Kidney (tissue), 14 donors: ENCODE data around the gene CARD9. TPM values are rescaled to one million over a fixed set of nuclear protein-coding genes. Genes with fewer than 3 reads are reported as not detected.

Experiments used
- DNase-seq, 5 donors: peaks; one replicate each; pipeline ENCODE4 v3.0.0-alpha.2; 2013 to 2020
- FAIRE-seq: peaks from 2 replicates; lab custom pipeline; 2012; peaks lifted over from hg19 to GRCh38; lab: Jason Lieb, UNC
- H3K27ac ChIP-seq, 2 donors: one replicate each; pipeline ENCODE4 v1.7.0; 2013; ENCODE audit warnings: low read depth in 2 of 2, low read length in 2 of 2, inconsistent platforms in 1 of 2
- H3K27me3 ChIP-seq: one replicate; pipeline ENCODE4 v1.7.1; 2013; ENCODE audit warnings: low read length, inconsistent platforms; ENCODE audit not compliant: control insufficient read depth, insufficient read depth
- H3K36me3 ChIP-seq, 3 donors: one replicate each; pipeline versions ENCODE4 v1.7.0 to v1.7.1; 2013; ENCODE audit warnings: low read length in 3 of 3, control low read depth in 1 of 3, inconsistent platforms in 1 of 3; ENCODE audit not compliant: insufficient read depth in 3 of 3, control insufficient read depth in 2 of 3
- H3K4me1 ChIP-seq, 3 donors: one replicate each; pipeline versions ENCODE4 v1.7.0 to v1.7.1; 2013; ENCODE audit warnings: low read length in 3 of 3, inconsistent platforms in 1 of 3, low read depth in 1 of 3; ENCODE audit not compliant: control insufficient read depth in 2 of 3, insufficient read depth in 2 of 3
- H3K4me3 ChIP-seq, 3 donors: one replicate each; pipeline versions ENCODE4 v1.7.0 to v1.8.1; 2013; ENCODE audit warnings: low read length in 3 of 3, control low read depth in 1 of 3, inconsistent platforms in 1 of 3
- H3K9ac ChIP-seq, 3 donors: one replicate each; pipeline versions ENCODE4 v1.7.0 to v1.7.1; 2013; ENCODE audit warnings: low read length in 3 of 3, control low read depth in 1 of 3, inconsistent platforms in 1 of 3
- H3K9me3 ChIP-seq, 3 donors: one replicate each; pipeline versions ENCODE4 v1.7.0 to v1.7.1; 2013; ENCODE audit warnings: low read length in 3 of 3, control low read depth in 1 of 3, inconsistent platforms in 1 of 3; ENCODE audit not compliant: control insufficient read depth in 2 of 3, insufficient read depth in 1 of 3
- intact Hi-C: fragments of 100-400 bp; cut with DNase I; formaldehyde crosslinking; loops from one replicate; pipeline ENCODE4 v1.11.1; 2022
- polyA plus RNA-seq: library from polyadenylated mRNA; stranded (reverse); fragments of 350-450 nt; fragmentation: Illumina TruSeq; extraction: RNeasy Lipid Tissue Mini Kit (QIAGEN cat#74804); gene quantifications from one replicate; pipeline ENCODE4 v1.2.3, GENCODE V29; 2014; ENCODE audit warnings: low read depth, low replicate concordance; ENCODE audit not compliant: insufficient read depth
- total RNA-seq: library from RNA; stranded (reverse); fragmentation: NEBNext Ultra II Directional; extraction: Animal tissue kit (Norgen Biotek cat#: 25700); gene quantifications from one replicate; pipeline ENCODE4 v1.2.1, GENCODE V29; 2021
- TF ChIP-seq, protein P1 (sequence below): IDR thresholded peaks from 3 replicates; pipeline ENCODE4 v1.5.1; 2012; ENCODE audit warnings: mild to moderate bottlenecking, moderate library complexity, borderline replicate concordance; ENCODE audit not compliant: insufficient read depth; ENCODE audit errors: extremely low read depth
- donor health status: control.
- donor health status: control.
- donor health status: control.
- donor health status: control.
- donor health status: control.
- donor health status: DM: yes; HTN: yes; CAD: no.
- donor health status: Normal renal cell carcinoma (clear cell type).

The CARD9 gene
- total and polyA plus RNA-seq, 2 donors from 2014 or later, result 1.5 to 7.0 TPM

- no peaks in the 10 kb centered on the region for H3K4me1 ChIP-seq
- intact Hi-C loops, result no loop called here
Observed at GRCh38 chr9:136387217-136387616, 13.7 kb upstream of the CARD9 start.

DNA sequence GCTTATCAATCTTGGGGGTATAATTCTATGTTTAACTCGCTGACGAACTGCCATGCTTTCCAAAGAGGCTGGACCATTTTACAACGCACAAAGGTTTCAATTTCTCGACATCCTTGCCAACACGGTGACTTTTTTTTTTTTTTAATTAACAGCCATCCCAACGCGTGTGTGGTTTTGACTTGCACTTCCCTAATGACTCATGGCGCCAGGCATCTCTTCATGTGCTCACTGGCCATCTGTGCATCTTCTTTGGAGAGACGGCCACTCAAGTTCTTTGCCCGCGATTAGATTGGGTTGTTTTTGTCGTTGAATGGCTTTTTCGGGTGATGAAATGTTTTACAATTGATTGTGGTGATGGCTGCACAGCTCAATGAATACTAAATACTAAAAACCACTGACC, 12.5 kb upstream of the CARD9 start:
- H3K4me1 ChIP-seq, result no peaks in the 10 kb centered on the region
- TF ChIP-seq, protein P1, sequence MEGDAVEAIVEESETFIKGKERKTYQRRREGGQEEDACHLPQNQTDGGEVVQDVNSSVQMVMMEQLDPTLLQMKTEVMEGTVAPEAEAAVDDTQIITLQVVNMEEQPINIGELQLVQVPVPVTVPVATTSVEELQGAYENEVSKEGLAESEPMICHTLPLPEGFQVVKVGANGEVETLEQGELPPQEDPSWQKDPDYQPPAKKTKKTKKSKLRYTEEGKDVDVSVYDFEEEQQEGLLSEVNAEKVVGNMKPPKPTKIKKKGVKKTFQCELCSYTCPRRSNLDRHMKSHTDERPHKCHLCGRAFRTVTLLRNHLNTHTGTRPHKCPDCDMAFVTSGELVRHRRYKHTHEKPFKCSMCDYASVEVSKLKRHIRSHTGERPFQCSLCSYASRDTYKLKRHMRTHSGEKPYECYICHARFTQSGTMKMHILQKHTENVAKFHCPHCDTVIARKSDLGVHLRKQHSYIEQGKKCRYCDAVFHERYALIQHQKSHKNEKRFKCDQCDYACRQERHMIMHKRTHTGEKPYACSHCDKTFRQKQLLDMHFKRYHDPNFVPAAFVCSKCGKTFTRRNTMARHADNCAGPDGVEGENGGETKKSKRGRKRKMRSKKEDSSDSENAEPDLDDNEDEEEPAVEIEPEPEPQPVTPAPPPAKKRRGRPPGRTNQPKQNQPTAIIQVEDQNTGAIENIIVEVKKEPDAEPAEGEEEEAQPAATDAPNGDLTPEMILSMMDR, result no peak
- H3K9me3 ChIP-seq, result no peaks in the 10 kb centered on the region
- H3K27me3 ChIP-seq, result no peaks in the 10 kb centered on the region
- H3K9ac ChIP-seq, result no peak overlapping the region
- DNase-seq (no peak), FAIRE-seq (no peak)
- peaks cover 0 to 27% (median 14%) of the 10 kb centered on the region in 3 donors for H3K36me3 ChIP-seq
- H3K4me3 ChIP-seq, result no peak overlapping the region
- no peak overlapping the region for H3K27ac ChIP-seq
- intact Hi-C loops, result no loop called here

More at GRCh38 chr9:136387217-136387616, 13.7 kb upstream of the CARD9 start:
- TF ChIP-seq, protein P1, result no peak
- Histone ChIP-seq H3K9ac (no peak overlapping the region), H3K27me3 (no peaks in the 10 kb centered on the region), H3K27ac (no peak overlapping the region), H3K4me3 (no peak overlapping the region), H3K36me3 (peaks cover 0 to 27% (median 18%) of the 10 kb centered on the region in 3 donors), H3K9me3 (no peaks in the 10 kb centered on the region)
- peak in 1 of 5 donors; percentile 49 for DNase-seq
- no peak for FAIRE-seq

GRCh38 chr9:136385015-136385414, 11.5 kb upstream of the CARD9 start:
- no peak for DNase-seq
- Histone ChIP-seq H3K9me3 (no peaks in the 10 kb centered on the region), H3K9ac (no peak overlapping the region), H3K27me3 (no peaks in the 10 kb centered on the region), H3K4me3 (no peak overlapping the region), H3K27ac (no peak overlapping the region), H3K36me3 (peaks cover 0 to 27% (median 14%) of the 10 kb centered on the region in 3 donors), H3K4me1 (no peaks in the 10 kb centered on the region)
- TF ChIP-seq, protein P1, result no peak
- intact Hi-C loops, result no loop called here
- FAIRE-seq, result no peak

GRCh38 chr9:136383436-136383835, 10.0 kb upstream of the CARD9 start:
- no peak overlapping the region for H3K9ac ChIP-seq
- no peaks in the 10 kb centered on the region for H3K9me3 ChIP-seq
- no peak overlapping the region for H3K27ac ChIP-seq
- no peaks in the 10 kb centered on the region for H3K27me3 ChIP-seq
- intact Hi-C loops, result no loop called here
- TF ChIP-seq, protein P1, result no peak
- H3K4me3 ChIP-seq, result no peak overlapping the region
- peaks cover 0 to 13% (median 10%) of the 10 kb centered on the region in 3 donors for H3K36me3 ChIP-seq
- DNase-seq (no peak), FAIRE-seq (no peak)
- no peaks in the 10 kb centered on the region for H3K4me1 ChIP-seq
